ENCODE data around the gene ACSL4.
A peak's percentile ranks its signal among the peaks of the same experiment; 100 is the strongest.

Gene ACSL4

DNA sequence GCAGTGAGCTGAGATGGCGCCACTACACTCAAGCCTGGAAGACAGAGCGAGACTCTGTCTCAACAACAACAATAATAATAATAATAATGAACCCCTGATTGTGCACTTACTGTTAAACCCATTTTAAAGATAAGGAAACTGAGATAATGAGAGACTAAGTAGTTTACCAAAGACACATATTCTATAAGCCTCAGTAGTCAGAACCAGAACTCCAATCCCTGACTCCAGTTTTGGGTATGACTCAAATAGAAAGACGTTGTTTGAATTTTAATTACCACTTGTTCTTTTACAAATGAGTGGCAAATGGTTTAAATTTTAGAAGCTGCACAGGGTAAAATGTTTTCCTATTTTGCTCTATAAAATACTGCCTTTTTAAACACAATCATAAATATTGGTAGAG lies 37.4 kb downstream of the ACSL4 start:
- no peak for DNase-seq (ENCODE audit: low read depth)
- TF ChIP-seq, protein P1, sequence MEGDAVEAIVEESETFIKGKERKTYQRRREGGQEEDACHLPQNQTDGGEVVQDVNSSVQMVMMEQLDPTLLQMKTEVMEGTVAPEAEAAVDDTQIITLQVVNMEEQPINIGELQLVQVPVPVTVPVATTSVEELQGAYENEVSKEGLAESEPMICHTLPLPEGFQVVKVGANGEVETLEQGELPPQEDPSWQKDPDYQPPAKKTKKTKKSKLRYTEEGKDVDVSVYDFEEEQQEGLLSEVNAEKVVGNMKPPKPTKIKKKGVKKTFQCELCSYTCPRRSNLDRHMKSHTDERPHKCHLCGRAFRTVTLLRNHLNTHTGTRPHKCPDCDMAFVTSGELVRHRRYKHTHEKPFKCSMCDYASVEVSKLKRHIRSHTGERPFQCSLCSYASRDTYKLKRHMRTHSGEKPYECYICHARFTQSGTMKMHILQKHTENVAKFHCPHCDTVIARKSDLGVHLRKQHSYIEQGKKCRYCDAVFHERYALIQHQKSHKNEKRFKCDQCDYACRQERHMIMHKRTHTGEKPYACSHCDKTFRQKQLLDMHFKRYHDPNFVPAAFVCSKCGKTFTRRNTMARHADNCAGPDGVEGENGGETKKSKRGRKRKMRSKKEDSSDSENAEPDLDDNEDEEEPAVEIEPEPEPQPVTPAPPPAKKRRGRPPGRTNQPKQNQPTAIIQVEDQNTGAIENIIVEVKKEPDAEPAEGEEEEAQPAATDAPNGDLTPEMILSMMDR (conservative IDR thresholded peaks at IDR 0.05; ENCODE audit: low read length) = no peak
- H3K4me3 ChIP-seq (ENCODE audit: low read length) = no peak overlapping the region

DNA sequence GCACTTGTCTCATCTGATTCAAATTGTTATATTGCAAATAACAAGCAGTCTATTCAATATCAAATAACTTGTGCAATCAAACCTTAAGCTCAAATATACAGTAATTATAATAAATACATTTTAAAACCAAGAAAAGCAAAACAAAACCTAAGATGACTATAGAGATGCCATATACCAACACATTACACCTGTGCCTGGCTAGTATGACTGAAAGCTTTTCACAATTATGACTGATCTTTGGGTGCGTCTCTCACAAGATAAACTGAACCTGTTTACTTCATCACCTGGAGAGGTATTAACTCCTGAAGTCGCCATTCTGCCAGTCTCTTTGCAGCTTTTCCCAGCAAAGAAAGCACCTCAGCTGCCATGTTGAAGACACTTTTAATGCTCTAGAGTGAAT lies 41.3 kb downstream of the ACSL4 start:
- TF ChIP-seq, protein P1 (conservative IDR thresholded peaks at IDR 0.05; ENCODE audit: low read length) = no peak
- H3K4me3 ChIP-seq (ENCODE audit: low read length) = no peak overlapping the region
- no peak for DNase-seq (ENCODE audit: low read depth)

DNA sequence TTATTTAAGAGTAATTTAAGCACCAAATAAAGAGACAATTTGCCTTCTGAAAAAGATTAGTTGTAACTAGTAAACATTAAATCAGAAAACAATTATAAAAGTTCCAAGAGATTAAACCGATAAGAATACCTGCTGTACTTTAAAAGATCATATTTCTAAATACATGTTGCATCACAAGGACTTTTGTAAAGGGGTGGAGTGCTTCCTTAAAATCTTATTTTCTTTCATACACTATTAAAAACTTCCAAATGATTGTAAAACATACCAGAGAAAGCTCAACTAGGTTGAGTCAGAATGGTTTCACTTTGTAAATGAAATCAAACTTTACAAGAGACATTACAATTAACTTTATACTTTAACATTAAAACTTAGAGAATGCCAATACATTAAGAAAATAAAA lies 41.8 kb downstream of the ACSL4 start:
- DNase-seq (ENCODE audit: low read depth) = no peak
- no peak overlapping the region for H3K4me3 ChIP-seq (ENCODE audit: low read length)
- TF ChIP-seq, protein P1 (conservative IDR thresholded peaks at IDR 0.05; ENCODE audit: low read length) = no peak

DNA sequence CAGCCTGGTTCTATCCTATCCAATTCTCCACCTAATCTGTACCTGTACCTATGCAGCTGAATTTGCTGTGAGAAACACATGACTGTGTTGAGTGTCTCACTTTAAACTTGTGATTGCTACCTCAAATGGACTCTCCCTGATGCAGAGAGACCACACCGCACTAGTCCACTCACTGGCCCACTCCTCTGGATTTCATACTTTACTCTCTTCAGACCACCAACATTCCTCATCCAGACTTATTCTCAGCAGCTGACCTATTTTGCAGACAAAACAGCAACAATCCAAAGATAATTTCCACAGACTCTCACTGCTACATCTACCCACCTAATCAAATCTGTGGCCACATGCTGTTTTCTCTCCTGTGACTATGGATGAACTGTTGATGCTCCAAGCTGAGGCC lies 45.2 kb downstream of the ACSL4 start:
- DNase-seq (ENCODE audit: low read depth) = no peak
- H3K4me3 ChIP-seq (ENCODE audit: low read length) = no peak overlapping the region
- TF ChIP-seq, protein P1 (conservative IDR thresholded peaks at IDR 0.05; ENCODE audit: low read length) = no peak

DNA sequence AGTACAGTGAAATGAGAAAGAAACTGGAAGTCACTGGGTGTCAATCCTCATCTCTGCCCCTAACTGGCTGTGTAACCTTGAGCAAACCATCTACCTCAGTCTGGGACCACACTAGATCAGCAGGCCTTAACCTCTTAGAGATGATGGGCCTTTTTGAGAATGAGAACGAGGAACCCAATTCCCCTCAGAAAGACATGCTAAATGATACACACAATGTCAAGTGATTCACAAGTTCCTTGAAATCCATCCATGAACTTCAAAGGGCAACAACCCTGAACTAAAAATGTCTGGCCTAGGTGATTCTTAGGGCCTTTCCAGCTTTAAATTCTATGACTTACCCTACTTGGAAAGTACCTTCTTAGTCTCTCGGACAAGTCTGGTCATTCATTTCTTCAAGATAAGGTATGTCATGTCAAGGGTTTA lies 47.4 kb downstream of the ACSL4 start:
- DNase-seq (ENCODE audit: low read depth) = no peak
- no peak overlapping the region for H3K4me3 ChIP-seq (ENCODE audit: low read length)
- TF ChIP-seq, protein P1 (conservative IDR thresholded peaks at IDR 0.05; ENCODE audit: low read length) = no peak

DNA sequence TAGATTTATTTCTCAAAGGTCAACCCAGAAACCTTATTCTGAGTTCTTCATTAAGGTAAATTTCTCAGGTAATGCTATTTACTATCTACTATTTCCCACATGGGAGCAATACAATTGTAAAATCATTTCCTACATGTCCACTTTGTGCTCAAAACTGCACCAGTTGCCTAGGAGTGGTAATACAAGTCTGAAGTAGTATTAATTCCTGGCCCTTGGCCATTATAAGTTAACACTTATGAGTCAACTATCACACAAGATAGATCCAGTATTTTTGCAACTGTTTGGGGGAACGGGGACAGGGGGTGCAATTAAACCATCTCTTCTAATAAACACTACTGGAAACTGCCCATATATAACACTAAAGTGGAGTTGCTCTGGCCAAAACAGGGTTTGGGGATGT lies 48.9 kb downstream of the ACSL4 start:
- peak; percentile 9 for DNase-seq (ENCODE audit: low read depth)
- no peak overlapping the region for H3K4me3 ChIP-seq (ENCODE audit: low read length)
- TF ChIP-seq, protein P1 (conservative IDR thresholded peaks at IDR 0.05; ENCODE audit: low read length) = no peak

DNA sequence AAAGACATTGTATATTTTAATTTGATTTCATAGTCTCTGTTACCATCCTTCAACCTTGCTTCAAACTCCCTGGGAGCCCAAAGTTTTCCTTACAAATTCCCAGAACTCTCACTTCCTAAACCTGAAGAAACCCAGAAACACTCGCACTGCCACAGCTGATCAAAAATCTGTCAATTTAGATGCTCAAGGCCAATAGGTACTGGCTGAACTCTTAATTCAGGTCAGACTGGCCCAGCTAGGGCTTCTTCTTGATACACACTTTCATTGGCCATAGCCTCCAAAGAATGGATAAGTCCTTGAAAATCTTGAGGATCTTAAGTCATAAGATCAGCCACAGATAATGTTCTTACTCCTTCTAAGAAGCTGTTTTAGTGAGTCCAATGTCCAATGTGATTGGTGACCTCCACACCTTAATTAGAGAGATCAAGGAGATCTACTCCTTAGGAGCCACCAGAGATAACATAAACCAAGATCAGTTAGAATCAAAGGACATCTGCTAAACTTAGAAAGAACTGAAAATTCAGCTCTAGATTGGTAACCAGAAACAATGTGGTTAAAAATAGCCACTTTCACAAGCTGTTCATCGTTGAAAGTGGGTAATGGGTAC lies 51.5 kb downstream of the ACSL4 start:
- no peak overlapping the region for H3K4me3 ChIP-seq (ENCODE audit: low read length)
- TF ChIP-seq, protein P1 (conservative IDR thresholded peaks at IDR 0.05; ENCODE audit: low read length) = no peak
- DNase-seq (ENCODE audit: low read depth) = no peak

Data from AG10803 (cell line).